Measurements from ENCODE around the gene GDF10. TPM values are rescaled to one million over a fixed set of nuclear protein-coding genes. Genes with fewer than 3 reads are reported as not detected.

Gene GDF10
- polyA plus RNA-seq, 1 of the 3 experiments (the other 2 are of a cell fraction), result 0.02 TPM

GRCh38 chr10:47286116-47286505 is 13.9 kb upstream of the GDF10 start:
- no peak overlapping the region for H3K9ac ChIP-seq
- H3K36me3 ChIP-seq (replicated peaks in 1 of 2; ENCODE audit: control insufficient read depth in 1 of 2, insufficient read depth in 2 of 2, low read length in 1 of 2), result no peaks in the 10 kb centered on the region
- no peaks in the 10 kb centered on the region for H3F3A ChIP-seq (replicated peaks; ENCODE audit: insufficient read depth)
- H2AFZ ChIP-seq (ENCODE audit: low read depth), result no peak overlapping the region
- WGBS (ENCODE audit: low lambda C conversion rate), result 43% methylated on average over 3 of the region's 4 CpGs
- H3K9me3 ChIP-seq, result no peaks in the 10 kb centered on the region
- ChIA-PET POLR2A (interaction anchor here (1.0 kb wide), 1 partner anchor 126 kb away, joined by 3 read pairs; no protein-coding TSS in a partner anchor), CTCF (interaction anchor here (1.8 to 2.3 kb wide), 2 partner anchors 26 to 261 kb away, joined by 6 to 12 read pairs; no protein-coding TSS in a partner anchor)
- H3K4me1 ChIP-seq (ENCODE audit: control insufficient read depth in 1 of 2, insufficient read depth in 2 of 2, low read depth in 1 of 2, low read length in 1 of 2), result peaks cover 0 to 58% of the 10 kb centered on the region in 2 experiments; a peak in 1 of 4 replicates
- H3K27me3 ChIP-seq (ENCODE audit: insufficient read depth), result no peaks in the 10 kb centered on the region
- H3K9me2 ChIP-seq, result no peaks in the 10 kb centered on the region
- TF ChIP-seq MEF2A (IDR thresholded peaks at IDR 0.05; ENCODE audit: borderline replicate concordance, low read depth) (no peak), USF1 (IDR thresholded peaks at IDR 0.05; ENCODE audit: borderline replicate concordance, low read depth) (no peak), TEAD4 (IDR thresholded peaks at IDR 0.05; ENCODE audit: borderline replicate concordance, insufficient read depth) (no peak), GABPA (IDR thresholded peaks at IDR 0.05; ENCODE audit: low read depth) (no peak), FOXJ3 (CRISPR knock-in tag; IDR thresholded peaks at IDR 0.05) (no peak), ZBTB33 (IDR thresholded peaks at IDR 0.05; ENCODE audit: borderline replicate concordance, low read depth) (no peak), RFX5 (IDR thresholded peaks at IDR 0.05; ENCODE audit: low read length) (no peak), SMC3 (IDR thresholded peaks at IDR 0.05; ENCODE audit: low read depth, low read length) (no peak), YY1 (IDR thresholded peaks at IDR 0.05; ENCODE audit: low read depth) (no peak), GATA2 (CRISPR knock-in tag; IDR thresholded peaks at IDR 0.05) (no peak), FOSL2 (IDR thresholded peaks at IDR 0.05; ENCODE audit: borderline replicate concordance, low read depth) (no peak), IRF3 (IDR thresholded peaks at IDR 0.05; ENCODE audit: low read depth, low read length) (no peak), CHD2 (IDR thresholded peaks at IDR 0.05; ENCODE audit: low read length, partially characterized antibody) (no peak), USF2 (IDR thresholded peaks at IDR 0.05; ENCODE audit: borderline replicate concordance, low read depth, low read length) (no peak), EZH2phosphoT487 (IDR thresholded peaks at IDR 0.05; ENCODE audit: borderline replicate concordance, low read depth) (no peak), MAX (IDR thresholded peaks at IDR 0.05; ENCODE audit: low read depth) (no peak), PBX3 (IDR thresholded peaks at IDR 0.05) (no peak), NFIC (IDR thresholded peaks at IDR 0.05; ENCODE audit: borderline replicate concordance) (no peak), TCF12 (IDR thresholded peaks at IDR 0.05) (no peak)
- peak overlapping the region in 1 of 2 experiments; percentile 92; a peak in 1 of 4 replicates for H3K27ac ChIP-seq (ENCODE audit: low read depth in 2 of 2, low read length in 1 of 2)
- no peaks in the 10 kb centered on the region for H4K20me1 ChIP-seq (ENCODE audit: insufficient read depth)
- no peak for DNase-seq
- no peak overlapping the region for H3K4me3 ChIP-seq (ENCODE audit: low read depth in 2 of 2, low read length in 1 of 2)
- no peaks in the 10 kb centered on the region for H3K79me2 ChIP-seq (ENCODE audit: insufficient read depth)
- H3K4me2 ChIP-seq, result no peak overlapping the region
